NCI-H1417 treated with DMSO at 0.1 percent for 48 hours (cell line): ENCODE data around the gene PAPPA.

ENCODE experiments used
- DNase-seq: peaks from one replicate; lab custom pipeline; 2025; lab: John Stamatoyannopoulos, UW

Gene PAPPA, protein sequence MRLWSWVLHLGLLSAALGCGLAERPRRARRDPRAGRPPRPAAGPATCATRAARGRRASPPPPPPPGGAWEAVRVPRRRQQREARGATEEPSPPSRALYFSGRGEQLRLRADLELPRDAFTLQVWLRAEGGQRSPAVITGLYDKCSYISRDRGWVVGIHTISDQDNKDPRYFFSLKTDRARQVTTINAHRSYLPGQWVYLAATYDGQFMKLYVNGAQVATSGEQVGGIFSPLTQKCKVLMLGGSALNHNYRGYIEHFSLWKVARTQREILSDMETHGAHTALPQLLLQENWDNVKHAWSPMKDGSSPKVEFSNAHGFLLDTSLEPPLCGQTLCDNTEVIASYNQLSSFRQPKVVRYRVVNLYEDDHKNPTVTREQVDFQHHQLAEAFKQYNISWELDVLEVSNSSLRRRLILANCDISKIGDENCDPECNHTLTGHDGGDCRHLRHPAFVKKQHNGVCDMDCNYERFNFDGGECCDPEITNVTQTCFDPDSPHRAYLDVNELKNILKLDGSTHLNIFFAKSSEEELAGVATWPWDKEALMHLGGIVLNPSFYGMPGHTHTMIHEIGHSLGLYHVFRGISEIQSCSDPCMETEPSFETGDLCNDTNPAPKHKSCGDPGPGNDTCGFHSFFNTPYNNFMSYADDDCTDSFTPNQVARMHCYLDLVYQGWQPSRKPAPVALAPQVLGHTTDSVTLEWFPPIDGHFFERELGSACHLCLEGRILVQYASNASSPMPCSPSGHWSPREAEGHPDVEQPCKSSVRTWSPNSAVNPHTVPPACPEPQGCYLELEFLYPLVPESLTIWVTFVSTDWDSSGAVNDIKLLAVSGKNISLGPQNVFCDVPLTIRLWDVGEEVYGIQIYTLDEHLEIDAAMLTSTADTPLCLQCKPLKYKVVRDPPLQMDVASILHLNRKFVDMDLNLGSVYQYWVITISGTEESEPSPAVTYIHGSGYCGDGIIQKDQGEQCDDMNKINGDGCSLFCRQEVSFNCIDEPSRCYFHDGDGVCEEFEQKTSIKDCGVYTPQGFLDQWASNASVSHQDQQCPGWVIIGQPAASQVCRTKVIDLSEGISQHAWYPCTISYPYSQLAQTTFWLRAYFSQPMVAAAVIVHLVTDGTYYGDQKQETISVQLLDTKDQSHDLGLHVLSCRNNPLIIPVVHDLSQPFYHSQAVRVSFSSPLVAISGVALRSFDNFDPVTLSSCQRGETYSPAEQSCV (N-terminal part only)

DNA sequence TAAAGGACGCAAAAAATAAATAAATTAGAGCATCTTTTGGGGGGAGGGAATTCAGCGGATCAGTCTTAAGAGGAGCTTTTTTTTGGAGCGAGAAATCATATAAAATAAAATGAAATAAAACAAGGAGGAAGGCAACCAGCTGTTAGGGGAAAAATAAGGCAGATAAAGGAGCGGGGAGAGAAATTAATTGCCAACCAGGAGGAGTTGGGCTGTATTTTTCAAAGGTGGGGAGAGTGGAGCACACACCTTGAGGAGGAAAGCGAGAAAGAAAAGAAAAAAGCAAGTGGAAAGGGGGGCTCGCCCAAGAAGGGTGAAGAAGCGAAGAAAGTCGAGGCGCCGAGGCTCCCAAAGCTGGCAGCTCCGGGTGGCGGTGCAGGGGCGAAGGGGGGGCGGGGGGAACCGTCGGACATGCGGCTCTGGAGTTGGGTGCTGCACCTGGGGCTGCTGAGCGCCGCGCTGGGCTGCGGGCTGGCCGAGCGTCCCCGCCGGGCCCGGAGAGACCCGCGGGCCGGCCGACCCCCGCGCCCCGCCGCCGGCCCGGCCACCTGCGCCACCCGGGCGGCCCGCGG lies at the start of gene PAPPA:
PAPPA (plus strand) TSS at position 27 of the 569 bp plus-strand sequence; CDS start at position 409, 382 bp downstream.
- no peak for DNase-seq

DNA sequence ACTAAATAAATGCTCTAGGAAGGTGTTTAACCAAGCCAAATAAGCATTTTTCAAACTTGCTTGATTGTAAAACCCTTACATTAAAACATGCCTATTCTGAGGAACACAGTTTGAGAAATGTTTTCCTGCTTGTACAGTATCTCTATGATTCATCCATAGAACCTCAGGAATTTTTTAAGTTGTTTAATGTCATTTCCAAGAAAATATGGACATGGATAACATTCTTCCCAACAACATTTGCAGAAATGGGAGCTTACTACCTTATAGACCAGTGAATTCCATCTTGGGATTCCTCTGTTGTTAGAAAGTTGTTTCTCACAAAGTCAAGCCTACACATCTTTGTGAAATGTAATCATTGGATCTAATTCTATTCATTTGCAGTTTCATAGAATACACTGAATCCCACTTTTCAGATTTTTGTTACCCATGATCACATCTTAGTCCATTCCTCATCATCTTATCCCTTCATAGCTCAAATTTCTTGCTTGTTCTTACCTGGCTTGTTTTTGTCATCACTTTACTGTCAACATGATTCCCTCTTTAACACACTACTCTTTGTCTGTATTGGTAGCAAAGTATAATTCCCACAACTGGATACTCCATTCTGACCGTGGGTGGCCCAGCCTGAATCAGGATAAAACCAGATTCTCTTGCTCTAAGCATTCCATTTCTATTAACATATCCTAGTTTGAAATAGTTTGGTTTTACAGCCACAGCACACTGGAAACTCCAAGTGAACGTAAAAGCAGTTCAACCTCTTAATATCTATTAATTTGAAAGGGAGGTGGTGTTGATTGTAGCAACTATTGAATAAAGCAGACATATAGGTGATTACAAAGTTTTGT lies 49.4 kb upstream of the PAPPA start:
- DNase-seq = no peak

DNA sequence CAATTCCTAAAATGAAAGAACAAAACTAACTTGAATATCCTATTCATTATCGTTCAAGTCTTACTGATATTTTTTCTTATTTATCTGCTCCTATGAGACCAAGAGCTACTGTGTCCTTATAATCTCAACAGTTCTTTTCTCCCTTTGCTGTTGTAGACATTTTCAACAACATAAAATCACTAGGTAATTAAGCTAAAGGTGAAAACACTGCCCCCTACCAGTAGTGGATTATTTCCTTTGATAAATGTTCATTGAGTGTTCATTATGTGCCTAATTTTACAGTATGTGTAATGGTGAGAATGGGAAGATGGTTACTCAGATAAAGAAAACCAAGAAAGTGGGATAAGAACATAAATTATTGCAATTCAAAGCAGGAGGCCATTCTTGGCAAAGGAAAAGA lies 41.4 kb upstream of the PAPPA start:
- no peak for DNase-seq

DNA sequence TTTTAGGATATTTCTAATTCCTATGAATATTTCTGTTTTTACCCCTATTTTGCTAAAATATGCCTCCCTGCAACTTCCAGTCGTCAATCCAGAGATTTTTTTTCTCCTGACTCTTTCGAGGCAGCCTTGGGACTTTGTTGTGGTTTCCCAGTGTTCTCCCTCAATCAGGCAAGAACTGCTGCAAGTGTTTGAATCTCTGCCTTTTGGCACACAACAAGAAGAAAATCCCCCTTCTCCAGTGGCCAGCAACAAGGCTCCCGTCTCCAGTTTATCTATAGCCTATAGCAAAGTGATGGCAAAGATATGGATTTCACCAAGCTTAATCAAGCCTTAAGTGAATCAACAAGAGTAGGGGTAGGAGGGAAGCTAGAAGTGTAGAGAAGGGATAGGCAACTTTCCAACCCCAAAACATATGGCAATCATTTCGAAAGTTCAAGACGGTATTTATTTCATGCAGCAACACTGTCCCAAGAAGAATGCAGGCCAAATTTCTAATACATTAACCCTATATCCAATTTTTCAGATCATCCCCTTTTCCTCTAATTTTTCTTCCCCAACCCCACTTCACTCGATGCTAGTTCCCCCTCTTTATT lies 37.7 kb upstream of the PAPPA start:
- DNase-seq = no peak

DNA sequence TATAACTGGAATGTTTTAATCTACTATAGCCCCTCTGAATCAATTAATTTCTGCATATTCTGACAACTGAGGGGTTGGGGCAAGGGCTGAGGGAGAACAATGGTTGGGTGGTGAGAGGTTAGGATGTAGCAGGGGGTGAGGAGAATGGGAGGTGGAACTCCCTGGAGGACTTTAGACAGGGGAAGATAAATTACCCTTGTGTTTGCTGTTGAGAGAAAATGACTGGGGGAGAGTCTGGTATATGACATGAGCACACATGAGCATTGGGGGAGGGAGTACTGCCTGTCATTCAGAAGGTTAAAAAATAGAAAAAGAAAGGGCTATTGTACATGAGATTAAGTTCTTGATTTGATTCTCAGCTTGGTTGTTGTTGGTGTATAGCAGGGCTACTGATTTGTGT lies 37.2 kb upstream of the PAPPA start:
- DNase-seq = no peak

DNA sequence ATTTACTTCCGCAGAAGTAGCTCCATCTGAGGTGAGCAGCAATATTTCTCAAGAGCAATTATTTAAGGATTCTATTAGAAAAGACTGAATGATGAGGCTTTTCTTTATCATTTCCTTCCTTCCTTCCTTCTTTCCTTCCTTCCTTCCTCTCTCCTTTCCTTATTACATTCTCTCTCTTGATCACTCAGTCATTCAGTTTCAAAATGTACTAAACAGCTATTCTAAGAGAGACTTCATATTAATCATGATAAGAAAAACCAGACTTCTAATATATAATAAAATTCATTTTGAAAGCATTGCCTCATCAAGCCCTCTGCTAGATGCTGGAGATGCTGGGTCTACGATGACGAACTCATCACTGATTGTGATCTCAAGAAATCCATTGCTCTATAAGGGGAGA lies 30.4 kb upstream of the PAPPA start:
- DNase-seq = no peak

DNA sequence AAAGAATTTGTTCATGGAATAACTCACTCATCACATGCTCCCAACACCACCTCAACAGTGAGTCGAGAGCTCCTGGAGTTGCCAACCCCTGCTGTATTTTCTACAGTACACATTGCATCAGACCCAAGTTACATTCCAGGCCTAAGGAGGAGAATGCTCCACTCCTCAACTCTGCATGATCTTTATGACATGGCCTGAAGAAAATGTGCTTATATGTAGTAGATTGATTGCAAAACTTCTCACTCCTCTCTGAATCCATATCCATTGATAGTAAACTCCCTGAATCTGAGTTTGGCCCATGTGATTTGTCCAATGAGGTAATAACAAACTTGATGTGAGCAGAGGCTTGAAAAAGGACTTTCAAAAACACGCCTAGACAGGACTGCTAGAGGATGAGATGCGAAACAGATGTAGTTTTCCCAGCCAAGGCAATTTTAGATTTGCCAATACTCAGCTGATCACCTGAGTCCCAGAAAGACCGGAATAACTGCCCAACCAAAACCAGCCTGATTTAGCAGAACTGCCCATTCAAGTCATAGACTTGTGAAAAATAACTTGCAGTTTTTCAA lies 29.0 kb upstream of the PAPPA start:
- no peak for DNase-seq

DNA sequence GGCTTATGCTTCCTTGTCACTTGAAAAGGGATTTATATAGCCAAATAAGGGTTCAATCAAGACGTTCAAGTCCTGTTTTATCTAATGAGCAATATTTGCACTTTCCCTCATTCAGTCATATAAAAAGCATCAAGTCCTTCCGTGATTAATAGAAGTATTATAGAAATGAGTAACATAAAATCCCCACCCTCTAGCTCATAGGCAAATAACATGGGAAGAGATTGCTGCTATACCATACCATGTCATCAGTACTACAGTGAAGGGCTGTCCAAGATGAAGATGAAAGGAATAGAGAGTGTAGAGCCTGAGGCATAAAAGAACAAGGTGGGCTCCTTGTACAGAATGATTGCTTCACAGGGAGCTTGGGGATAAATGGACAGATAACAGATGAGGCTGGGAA lies 20.4 kb upstream of the PAPPA start:
- DNase-seq = no peak

DNA sequence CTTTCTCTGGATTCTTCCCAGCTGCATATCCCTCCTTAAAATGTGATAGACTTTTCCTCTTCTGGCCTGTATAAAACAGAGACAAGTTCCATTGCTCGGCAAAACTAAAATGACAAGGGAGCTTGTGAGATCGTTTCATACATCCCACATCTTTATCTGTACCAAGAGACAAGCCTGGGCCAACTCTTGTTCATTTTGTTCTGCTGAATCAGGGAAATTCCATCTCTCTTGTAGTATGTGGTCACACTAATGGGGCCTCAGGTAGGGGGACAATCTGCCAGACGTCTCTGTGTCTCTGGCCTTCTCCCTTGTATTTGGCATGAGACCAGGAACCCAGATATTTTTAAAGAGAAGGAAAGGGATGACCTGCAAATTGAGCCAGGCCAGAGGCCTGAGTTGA lies 18.6 kb upstream of the PAPPA start:
- DNase-seq = no peak

DNA sequence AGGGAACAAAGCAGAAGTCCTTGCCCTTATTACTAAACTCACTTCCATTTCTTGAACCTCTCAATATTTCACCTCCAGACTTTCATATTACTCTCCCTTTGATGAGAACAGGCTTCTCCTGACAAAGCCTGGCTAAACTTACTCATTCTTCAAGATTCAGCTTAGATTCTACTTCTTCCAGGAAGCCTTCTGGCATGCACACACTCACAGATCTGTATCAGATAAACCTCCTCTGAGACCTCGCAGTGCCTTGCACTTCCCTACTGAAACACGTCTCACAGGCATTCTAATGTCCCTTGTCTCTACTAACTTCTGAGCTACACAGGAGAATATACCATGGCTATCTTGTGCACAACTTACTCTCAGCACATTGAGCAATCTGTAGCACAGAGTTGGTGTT lies 16.6 kb upstream of the PAPPA start:
- DNase-seq = no peak

DNA sequence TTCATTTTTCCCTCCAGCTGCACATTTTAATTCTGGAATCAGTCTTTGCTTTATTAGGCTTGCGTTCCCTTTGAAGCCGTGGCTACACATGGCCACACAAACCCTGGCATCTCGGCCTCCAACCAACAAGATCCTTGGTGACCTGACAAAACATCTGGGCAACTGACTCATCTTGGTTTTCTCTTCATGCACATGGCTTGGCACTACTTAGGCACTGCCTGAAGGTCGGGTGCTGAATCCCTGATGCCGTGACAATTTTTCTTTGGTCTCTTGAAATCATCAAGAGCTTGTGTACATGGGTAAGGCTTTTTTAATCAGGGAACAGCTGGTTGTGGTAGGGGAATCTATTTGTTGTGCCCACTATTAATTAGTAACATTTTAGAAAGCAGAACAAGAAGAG lies 16.0 kb upstream of the PAPPA start:
- no peak for DNase-seq

DNA sequence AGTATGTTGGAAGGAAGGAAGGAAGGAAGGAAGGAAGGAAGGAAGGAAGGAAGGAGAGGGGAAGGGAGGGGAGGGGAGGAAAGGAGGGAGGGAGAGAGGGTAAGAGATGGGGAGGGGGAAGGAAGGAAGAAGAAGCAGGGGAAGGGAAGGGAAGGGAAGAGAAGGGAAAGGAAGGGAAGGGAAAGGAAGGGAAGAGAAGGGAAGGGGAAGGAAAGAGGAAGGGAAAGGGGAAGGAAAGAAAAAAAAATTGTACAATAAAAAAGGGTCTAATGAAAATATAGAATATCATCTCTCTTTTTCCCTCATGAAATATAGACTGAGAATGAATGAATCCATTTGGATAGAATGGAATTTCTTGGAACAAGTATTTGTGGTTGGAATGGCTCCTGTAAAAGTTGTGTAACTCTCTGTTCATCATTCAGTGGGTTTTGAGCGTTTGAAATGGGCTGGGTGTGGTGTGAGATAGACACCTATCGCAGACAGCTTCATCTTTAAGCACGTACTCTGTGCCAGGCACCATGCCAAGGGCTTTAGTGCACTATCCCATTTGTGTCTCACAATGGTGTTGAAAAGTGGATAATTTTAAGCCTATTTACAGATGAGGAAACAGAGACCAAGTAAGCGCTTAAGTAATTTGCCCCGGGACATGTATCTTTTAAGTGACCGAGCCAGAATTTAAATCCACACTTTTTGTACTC lies 11.6 kb upstream of the PAPPA start:
- no peak for DNase-seq

DNA sequence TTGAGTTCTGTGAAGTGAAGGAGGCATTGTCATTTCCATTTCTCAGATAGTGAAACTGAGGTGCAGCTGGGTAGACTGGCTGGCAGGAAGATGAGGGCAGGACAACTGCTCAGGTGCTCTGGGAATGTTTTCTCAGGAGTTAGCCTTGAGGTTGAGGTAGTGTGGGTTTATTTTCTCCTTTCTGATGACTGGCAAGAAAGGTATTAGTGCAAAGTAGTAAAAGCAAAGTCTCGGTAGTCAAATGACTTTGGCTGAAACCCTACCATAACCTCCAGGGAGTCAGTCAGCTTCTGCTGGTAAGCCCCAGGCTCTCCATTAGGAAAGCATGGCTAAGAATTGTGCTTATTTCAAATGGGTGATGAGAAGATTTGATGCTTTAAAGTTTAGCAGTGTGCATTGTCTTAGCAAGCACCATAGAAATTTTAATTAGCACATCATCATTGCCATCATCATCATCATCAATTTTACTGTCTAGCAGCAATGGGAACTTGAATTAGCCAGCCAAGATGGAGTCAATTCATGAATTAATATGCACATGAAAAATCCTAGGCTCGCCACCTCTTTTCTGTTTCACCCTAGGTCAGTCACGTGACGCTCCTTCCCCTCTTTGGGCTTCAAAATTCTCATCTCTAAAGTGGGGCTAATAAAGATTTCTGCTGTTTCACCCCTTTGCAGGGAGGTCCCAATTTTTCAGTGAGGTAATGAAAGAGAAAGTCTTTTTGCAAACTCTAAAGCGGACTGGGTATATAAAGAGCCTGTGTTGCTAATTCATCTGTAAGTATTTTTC lies 10.7 kb upstream of the PAPPA start:
- DNase-seq = no peak

DNA sequence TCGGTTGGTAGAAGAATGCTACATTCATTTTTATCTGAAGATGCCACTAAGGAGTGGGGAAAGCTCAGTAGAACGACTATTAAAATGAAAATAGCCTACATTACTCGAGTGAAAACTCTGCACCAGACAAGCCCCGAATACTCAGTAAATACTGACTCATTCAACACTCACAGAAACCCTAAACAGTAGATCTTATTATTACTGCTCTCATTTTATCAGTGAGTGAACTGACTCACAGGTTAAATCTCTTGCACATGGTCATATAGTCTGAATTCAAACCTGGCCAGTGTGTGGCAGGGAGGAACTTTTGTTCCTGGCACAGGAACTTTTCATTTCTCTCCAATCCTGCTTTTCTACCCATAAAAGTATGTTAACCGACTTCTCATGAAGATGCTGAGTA lies 9.6 kb upstream of the PAPPA start:
- no peak for DNase-seq

DNA sequence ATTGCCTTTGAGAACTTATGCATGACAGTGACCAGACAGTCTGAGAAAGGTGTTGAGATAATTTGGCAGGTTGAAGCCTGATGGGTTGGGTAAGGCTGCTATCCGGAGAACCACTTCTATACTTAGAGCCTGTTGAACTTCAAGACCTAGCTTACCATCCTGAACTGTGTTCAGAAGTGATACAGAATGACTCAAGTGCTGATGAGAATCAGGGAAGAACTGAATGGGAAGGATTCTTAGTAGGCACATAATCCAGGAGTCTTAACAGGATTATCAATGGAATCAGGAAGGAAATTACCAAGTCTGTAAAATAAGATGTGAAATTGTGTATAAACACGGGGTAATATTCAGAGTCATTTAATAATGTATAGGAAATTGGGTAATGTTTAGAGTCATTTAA lies 9.0 kb upstream of the PAPPA start:
- no peak for DNase-seq

DNA sequence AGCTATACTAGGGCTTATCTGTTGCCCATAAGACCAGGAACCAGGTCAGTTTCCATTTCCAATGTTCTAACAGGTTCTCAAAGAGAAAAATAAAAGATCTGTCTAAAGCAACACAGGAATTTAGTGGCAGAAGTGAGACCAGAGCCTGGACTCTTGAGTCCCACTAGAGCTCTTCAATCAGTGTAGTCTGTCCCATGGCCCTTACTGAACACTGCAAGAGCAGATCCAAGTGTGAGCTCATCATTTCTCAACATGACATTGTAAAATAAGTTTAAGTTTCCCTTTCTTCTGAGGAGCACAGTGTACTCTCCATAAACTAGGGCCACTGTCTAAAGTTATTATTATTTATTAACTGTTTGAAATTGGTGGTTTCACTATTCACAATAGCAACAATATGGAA lies 8.6 kb upstream of the PAPPA start:
- no peak for DNase-seq

DNA sequence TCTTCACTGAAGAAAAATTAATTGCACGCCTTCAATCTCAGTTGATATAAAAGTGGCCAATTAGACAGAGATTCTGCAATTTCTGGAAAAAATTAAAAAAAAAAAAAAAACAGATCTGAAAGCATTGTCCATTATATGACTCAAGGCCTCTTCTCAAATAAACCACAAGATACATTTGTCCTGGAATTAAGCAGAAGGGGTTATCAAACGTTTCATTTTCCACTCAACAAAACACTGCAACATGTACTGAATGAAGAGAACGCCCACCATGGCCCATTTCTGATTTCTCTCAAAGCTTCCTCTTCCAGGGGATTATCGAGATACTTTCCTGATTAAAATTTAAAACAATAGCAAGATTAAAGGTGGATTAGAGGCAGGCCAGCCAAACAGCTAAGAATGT lies 5.8 kb upstream of the PAPPA start:
- DNase-seq = no peak

DNA sequence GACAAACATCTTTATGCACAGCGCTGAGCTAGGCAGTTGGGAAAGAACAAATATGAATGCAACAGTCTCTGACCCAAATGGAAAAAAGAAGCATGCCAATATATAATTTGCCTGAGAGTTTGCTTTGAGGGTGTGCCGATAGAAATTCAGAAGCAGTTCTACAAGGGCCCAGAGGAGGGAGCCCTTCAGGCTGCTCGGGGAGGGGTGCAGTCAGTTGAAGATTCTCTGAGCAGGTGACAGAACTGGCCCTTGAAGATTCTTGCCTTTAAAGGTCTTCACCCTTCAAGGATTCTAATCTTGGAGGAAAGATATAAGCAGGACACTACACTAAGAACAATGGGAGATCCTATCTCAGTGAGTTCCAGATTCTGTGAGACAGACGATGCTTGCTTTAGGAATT lies 3.7 kb upstream of the PAPPA start:
- DNase-seq = no peak

DNA sequence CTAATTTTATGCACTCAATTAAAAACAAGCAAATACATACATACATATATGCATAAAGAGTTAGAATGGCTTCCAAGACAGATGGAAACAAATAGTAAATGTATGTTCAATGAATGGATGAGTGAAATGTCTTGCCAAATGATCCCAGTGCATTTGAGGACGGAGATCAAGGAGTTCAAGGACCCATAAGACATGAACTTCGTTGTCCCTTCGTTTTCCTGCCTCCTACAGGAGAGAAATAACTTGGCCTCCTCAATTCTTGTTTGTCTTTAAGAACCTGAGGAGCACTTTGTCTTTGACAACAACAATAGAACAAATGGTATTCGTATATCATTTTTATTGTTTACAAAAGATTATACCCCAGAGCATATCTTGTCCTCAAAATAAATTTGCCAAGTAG lies 2.4 kb upstream of the PAPPA start:
- DNase-seq = no peak
